GM18951 (cell line): Measurements from ENCODE around the gene SRC.

Experiments
- POLR2A ChIP-seq: IDR thresholded peaks from 4 replicates; pipeline ENCODE4 v1.6.1; 2011; ENCODE audit warnings: mild to moderate bottlenecking; ENCODE audit not compliant: insufficient read length, insufficient read depth; ENCODE audit errors: extremely low read depth
- in situ Hi-C: fragments of 300-500 bp; cut with MboI; formaldehyde crosslinking; loops from one replicate; pipeline ENCODE4 v1.12.0; 2022; ENCODE audit warnings: low sequenced_read_pairs, mixed read lengths, inconsistent platforms; ENCODE audit not compliant: unreplicated experiment

SRC gene

DNA sequence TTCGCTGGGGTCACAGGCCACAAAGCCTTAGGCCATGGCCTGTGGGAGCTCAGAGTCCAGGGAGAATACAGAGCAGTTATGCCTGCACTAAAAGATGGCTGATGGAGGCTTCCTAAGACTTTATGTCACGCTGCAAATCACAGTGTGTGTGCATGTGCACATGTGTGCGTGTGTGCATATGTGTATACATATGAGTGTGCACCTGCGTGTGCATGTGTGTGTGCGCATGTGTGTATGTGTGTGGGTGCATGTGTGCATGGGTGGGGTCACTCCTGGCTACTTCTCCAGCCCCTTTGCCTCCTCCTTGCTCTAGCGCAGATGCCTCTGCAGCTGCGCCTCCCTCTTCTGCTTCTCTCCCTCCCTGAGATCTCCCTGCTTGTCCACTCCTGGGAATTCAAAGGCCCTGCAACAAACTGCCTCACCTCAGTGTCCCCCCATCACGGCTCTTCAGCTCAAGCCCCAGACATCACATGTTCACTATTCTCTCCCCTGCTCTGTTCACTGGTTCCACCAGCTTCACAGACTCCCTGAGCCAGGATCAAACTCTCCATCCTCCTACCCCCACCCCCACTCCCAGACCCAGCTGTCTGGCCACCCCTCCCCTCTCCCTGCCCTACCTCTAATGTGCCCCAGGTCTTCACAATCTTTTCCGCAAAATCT, 90.7 kb downstream of the SRC start:
- no peak for TF ChIP-seq POLR2A
- in situ Hi-C loops, result no loop called here

DNA sequence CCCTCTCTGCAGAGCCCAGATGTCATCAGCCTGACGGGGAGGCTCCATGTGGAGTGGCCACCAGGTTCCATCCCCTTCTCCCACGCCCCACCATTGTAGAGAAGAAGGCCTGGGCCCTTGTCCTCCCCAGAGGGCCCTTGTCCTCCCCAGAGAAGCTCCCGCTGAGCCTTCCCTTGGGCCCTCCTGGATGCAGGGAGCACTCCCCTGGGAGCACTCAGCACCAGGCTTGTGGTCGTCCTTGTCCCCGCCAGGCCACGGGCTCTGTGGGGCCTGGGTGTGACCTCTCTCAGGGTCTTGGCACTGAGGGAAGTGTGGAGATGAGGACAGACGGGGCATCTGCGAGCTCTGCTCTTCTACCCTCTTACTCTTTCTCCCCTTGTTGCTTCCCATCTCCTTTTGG, 91.7 kb downstream of the SRC start:
- in situ Hi-C loops, result no loop called here
- no peak for TF ChIP-seq POLR2A

DNA sequence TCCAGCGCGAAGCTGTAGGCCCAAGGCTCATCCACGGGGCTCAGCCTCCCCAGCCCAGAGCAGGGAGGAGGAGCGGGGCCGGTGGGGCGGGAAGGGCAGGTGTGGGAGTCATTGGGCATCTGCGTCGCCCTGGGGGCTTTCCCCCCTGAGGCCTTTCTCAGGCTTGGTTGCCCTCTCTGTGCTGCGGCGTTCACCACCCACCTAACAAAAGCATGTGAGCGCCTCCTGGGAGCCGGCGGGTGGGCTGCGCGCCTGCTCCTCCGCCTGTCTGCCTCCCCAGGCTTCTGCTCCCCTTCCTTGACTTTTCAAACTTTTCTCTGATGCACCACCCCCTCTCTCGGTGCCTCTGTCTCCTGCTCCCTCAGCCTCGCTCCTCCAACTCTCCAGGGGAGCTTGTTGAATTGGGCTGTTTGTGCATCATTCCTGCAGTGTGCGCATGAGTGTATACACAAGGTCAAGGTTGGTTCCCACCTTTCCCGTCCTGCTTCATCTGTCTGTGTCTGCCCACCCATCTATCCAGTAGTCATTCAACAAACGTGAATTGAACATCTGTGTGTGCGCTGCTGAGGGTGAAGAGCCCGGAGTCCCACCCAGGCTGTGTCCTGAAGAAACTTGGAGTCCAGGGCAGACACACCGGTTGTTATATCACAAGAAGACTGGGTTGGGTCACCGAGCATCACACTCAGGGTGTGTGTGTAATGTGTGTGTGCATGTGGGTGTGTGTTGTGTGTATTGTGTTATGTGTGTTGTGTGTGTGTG, 92.7 kb downstream of the SRC start:
- TF ChIP-seq POLR2A, result no peak
- in situ Hi-C loops, result no loop called here

DNA sequence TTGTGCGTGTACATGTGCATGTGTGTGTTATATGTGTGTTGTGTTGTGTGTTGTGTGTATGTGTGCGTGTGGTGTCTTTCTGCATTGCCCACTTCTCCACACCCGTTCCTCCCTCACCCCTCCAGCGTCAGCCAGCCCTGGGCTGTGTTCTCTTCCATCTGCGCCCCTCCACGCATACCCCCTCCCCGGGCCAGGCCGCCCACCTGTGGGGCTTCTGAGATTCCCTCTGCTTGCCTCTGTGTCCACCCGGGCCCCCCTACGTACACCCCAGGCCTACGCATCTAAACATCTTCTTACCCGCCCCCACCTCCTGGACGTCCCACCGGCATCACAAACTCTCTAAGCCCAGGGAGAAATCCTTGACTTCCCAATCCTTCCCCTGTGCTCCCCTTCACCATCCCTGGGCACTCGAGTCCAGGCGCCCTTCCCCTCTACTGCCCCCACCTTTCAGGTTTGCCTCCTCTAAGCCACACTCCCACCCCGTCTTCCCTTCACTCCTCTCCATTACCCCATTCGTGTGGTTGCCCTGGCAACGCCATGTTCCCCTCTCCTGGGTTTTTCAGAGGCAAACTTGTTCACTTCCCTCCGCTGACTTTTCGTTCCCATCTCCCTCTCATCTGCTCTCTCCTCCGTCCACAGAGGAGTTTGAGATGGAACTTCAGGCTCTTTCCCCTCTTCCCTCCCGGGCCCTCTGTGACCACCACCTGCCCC, 93.4 kb downstream of the SRC start:
- in situ Hi-C loops, result no loop called here
- TF ChIP-seq POLR2A, result no peak

DNA sequence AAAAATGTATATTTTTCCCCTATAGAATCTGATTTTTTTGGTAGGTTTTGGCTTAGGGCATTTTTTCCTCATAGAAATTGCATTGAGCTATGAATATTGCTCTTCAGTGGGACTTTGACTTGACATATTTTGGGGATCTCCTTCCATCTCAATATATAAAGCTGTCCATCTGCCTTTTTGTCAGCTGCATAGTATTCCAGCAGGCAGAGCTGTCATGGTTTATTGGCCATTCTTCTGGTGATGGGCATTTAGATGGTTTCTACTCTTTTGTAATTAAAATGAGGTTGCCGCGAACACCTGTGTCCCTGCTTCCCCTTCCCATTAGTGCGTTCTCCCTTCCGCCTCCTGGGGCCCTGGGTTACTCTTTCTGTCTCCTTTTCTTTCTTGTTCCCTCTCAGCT, 95.1 kb downstream of the SRC start:
- no peak for TF ChIP-seq POLR2A
- in situ Hi-C loops, result no loop called here

DNA sequence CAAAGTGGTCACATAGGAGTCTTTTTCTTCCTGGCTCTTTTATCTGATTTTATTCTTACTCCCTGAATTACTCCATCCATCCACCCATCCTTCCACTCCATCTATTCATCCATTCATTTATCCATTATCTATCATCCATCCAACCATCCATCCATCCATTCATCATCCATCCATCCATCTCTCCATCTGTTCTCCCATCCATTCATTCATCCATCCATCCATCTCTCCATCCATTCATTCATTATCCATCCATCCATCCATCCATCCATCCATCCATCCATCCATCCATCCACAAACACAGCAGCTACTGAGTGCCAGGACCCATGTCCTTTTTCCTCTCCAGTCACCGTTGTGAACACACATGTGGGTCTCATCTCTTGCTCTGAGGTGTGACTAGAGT, 96.6 kb downstream of the SRC start:
- in situ Hi-C loops, result no loop called here
- no peak for TF ChIP-seq POLR2A

DNA sequence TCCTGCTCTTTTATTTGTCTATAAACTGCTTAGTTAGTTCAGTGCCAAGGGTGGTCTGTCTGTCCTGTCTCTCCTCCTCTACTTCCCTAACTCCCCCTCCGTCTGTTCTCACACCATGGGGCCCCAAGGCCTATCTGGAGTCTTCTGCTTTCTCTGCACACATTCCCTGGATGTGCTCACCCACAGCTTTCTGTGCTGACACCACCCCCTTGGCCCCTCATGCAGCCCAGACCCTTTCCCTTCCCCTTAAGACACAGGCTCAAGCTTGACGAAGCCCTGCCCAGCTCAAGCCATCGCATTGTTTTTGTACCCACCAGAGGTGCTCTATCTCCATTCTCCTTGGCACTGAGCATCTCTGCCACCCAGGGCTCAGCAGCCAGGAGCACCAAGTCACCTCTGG, 97.0 kb downstream of the SRC start:
- no peak for TF ChIP-seq POLR2A
- in situ Hi-C loops, result no loop called here

DNA sequence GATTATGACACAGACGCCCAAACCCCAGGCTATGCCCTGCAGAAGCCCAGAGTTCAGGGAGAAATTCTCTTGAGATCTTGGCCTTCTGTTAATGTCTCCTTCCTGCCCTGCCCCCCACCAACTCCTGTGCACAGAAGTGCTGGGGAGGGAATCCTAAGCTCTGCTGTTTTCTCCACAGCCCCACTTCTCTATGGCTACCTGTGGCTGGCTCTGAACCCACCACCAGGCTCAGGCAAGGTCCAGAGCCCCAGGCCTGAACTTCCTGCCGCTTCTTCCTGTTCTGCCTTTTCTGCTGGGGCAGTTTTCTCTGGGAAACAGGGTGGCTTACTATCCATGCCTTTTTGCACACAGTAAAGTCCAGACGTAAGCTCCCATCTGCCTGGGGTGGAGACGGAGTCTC, 97.7 kb downstream of the SRC start:
- no peak for TF ChIP-seq POLR2A
- in situ Hi-C loops, result no loop called here

DNA sequence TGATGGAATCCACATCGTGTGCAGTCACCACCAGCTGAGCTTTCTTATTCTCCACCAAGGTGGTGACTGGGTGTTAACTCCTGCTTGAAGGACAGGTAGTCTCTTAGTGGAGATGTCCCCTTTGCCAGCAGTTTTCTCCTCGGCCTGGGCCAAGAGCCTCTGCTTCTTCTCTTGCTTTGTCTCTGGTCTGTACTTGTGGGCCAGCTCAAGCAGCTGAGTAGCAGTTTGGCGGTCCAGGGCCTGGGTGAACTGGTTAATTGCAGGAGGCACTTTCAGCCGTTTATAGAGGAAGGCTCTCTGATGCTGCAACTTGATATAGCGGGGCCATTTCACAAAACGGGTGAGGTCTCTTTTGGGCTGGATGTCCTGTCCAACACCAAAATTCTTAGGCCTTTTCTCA, 99.1 kb downstream of the SRC start:
- no peak for TF ChIP-seq POLR2A
- in situ Hi-C loops, result no loop called here

DNA sequence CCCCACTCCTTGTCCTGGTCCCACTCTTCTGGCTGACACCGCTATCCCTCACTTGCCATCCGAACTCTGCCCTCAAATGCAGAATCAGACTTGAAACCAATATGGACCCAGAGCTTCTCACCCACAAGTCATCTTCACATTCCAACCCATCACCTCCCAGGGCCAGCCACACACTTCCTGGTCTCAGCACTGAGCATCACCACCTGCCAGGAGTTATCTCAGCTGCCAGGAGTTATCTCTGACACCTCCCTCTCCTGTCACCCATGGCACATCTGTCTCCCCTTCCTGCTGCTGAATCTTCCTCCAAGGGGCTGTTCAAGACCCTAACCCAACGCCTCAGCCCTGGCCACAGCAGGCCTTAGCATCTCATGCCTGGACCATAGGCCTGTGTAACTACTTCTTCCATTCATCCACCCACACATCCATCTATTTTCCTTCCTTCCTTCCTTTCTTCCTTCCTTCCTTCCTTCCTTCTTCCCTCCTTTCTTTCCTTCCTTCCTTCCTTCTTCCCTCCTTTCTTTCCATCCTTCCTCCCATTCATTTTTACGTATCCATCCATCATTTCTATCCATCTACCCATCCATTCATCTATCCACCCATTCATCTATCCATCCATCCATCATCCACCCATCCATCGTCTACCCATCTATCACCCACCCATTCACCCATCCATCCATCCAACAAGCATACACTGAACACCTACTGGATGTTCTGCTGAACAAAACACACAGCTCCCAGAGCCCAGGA, 100.5 kb downstream of the SRC start:
- no peak for TF ChIP-seq POLR2A
- in situ Hi-C loops, result no loop called here

DNA sequence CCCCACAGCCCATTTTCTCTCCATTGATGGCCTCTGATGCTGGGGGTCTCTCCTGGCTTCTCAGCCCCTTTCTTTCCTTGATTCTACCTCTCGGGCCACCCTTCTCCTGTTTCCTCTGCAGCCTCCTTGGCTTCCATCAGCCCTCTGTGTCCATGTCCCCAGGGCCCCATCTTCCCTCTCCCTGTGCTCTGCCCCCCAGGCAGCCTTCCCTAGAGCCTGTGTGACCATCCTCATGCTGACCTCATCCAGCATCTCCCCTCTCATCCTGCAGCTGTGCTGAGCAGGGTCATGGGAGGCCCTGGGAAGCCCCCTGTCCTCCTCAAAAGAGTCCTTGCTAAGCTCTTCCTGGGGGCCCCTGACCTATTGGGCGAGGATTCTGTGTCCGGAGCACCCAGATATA, 101.7 kb downstream of the SRC start:
- in situ Hi-C loops, result no loop called here
- no peak for TF ChIP-seq POLR2A

DNA sequence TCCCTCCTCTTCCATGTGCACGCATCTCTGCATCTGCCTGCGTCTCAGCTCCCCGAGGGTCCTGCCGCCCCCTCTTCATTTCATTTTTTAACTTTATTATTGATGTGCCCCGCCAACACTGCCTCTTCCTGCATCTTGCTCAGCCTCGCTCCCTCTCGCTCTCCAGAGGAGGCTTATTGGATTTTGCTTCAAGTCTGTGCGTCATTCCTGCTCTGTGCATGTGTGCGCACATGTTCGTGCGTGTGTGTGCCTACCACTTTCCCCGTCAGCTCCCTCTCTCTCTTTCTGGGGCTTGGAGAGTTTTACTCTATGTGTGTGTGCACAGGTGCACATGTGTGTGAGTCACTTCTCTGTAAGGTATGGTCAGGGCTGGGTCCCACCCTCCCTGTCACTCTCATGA, 103.3 kb downstream of the SRC start:
- no peak for TF ChIP-seq POLR2A
- in situ Hi-C loops, result no loop called here

DNA sequence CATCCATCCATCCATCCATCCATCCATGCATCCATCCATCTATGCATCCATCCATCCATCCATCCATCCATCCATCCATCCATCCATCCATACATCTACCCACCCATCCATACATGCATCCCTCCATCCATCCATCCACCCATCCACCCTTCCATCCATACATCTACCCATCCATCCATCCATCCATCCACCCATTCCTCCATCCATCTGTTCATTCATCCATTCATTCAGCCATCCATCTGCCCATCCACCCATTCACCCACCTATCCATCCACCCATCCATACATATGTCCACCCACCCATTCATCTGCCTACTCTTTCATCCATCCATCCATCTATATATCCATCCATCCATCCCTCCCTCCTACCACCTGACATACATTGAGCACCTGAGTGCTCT, 104.4 kb downstream of the SRC start:
- in situ Hi-C loops, result no loop called here
- no peak for TF ChIP-seq POLR2A
